G401.6 (cell line): ENCODE measurements around the gene ZDHHC14.

ENCODE experiments used
- FAIRE-seq: peaks from 2 replicates; lab custom pipeline; 2012; peaks lifted over from hg19 to GRCh38; lab: Jason Lieb, UNC

The ZDHHC14 gene

DNA sequence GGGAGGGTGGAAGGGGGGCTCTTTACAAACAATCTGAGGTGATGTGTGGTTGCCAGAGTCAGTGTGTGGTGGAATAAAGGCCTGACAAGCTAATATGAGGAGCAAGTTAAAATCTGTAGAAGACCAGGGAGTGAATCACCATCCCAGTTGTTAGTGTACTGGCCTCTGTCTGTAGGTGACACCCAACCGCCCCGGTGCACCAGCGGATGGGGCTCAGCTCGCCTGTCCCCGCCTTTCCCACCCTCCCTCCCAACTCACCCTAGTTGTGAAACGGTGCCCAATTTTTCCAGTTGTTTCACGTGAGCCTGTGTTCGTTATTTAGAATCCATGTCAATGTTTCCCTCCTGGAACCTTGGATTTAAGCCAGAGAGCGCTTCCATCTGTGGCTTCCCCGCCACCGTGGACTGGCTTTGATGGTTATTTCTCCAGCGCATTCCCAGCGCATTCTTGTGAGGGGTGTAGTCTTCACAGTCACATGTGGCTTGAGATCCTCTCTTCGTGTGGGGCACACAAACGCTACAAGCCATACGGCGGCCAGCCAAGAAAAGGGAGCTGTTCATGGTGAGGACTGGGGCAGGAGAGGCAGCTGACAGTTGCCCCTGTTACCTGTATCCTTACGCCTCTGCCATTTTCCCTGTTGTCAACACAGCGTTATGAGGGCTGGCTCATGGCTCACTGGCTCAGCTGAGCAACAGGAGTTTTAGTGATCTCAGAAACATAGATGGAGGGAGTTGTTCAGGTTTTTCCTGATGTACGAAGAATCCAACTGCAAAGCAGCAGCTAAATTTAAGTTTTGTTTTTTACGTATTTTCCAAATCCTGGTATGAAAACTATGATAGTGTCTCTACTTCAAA, 137.6 kb downstream of the ZDHHC14 start:
- FAIRE-seq: no peak

DNA sequence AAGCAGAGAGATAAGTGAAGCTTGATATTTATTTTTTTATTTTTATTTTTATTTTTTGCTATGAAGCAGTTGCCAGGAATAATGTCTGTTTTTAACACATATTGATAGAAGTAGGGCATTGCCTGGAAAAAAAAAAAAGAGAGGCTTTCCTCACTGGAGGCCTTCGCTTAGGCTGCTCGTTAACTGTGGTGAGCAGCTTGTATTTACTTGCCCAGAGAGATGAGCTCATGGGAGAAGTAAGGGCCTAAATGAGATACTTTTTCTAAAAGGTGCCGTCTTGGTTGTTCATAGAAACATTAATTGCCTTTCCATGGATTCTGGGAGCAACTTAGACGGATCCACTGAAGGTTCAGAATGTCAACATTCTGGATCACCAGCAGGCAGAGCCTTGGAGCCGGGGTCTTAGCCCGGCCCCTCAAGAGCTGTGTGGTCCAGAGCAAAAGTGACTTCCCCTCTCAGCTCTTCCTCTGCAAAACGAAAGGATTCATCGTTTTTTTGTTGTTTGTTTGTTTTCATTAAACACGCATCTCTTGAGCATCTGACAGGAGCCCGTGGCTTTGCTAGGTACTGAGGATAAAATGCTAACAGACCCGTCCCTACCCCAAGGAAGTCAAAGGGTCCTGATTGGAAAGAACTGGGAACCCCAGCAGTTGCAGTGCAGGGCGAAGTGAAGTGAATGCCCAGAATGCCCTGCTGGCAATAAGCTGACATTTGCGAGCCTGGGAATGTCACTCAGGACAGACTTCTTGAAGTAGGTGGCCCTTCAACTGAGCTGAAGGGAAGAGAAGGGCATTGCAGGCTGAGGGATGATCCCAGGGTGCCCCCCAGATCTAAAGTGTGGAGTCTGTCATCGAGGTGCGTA, 138.5 kb downstream of the ZDHHC14 start:
- FAIRE-seq: no peak

DNA sequence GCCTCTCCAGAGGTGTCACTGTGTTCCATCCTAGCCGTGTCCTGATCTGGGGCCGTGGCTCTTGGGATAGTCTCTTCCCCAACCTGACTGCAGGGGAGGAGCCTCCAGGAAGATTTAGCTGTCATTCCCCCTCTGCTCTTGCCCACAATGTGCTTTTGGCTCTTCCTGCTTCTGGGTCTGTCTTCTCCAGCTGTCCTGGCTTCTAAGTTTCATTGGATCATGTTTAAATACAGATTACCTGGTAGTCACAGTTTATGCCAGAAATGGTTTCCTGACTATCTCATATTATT, 139.1 kb downstream of the ZDHHC14 start:
- FAIRE-seq: no peak

DNA sequence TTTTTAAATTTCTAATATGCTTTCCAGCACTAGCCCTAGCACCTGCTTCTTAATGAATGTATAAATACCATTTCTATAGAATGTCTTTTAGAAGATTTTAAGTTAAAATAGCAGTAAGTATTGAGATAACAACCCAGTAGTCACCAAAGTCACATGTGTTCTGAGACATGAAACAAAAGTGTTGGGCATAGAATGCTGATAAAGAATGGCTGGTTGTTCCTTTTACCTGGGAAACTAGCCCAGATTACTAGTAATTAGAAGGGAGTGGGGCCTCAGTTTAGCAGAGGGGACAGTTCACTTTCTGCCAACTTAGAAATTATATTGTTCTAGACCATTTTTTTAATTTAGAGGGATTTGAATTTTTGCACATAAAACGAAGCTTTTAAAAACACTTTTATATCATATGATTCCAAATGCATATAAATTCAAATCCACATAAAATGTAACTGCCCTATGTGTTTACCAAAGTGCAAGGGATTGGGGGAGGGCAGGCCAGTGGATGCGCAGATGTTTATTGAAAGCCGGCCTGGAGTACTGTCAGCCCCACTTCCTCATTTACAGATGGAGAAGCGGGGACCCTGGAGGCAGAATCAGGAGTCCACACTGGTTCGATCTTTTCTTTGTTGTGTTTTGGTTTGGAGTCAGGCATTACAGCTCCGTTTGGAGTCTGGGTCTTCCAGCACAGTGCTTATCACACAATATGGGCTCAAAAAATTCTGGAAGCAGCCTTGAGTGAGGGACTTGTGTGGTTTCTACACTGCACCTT, 139.8 kb downstream of the ZDHHC14 start:
- no peak for FAIRE-seq

DNA sequence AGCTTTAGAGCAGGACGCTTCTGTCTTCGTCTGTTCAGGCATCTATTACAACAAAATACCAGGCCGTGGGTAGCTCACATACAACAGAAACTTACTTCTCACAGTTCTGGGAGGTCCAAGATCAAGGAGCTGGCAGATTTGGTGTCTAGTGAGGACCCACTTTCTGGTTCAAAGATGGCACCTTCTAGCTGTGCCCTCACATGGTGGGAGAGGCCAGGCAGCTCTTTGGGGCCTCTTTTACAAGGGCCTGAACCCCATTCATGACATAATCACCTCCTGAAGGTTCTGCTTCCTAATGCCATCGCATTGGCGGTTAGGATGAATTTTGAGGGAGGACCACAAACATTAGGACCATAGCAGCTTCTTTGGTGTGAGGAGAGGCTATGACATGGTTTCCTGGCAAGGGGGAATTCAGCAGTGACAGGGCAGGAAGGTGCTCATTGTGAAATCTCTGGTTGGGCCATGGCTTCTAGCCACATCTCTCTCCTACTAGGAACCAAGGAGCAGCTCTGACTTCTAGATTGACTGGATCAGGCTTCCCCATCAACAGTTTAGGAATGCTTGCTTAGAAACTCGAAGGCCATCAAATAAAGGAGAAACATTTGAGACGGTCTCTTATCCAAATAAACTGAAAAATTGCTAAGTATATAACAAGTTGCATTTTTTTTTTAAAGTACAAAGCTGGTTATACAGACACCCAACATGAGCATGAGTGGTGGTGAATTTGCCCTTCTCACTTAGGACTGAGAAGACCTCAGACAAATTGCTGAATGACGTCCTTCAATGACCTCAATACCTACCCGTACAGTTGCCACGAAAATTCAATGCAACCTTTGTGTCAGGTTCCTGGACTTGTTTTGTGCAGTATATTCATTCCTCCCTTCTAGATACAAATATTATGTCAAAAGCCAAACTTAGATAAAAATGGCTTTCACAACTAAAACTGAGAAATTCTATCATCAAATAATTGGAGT, 140.7 kb downstream of the ZDHHC14 start:
- no peak for FAIRE-seq

DNA sequence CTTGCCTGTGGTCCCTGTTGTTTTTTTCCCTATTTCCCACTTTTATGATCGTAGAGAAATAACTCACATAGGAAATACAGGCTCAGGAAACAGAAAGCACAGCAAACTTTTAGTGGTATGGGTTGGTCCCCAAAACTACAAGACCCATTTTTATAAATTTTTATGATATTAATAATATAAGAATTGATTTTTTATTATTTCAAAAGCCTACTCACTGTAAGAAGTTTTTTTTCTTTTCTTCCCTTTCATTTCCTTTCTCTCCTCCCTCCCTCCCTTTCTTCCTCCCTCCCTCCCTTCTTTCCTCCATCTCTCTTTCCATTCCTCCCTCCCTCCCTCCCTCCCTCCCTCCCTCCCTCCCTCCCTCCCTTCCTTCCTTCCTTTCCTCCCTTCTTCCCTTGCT, 141.5 kb downstream of the ZDHHC14 start:
- FAIRE-seq: no peak

DNA sequence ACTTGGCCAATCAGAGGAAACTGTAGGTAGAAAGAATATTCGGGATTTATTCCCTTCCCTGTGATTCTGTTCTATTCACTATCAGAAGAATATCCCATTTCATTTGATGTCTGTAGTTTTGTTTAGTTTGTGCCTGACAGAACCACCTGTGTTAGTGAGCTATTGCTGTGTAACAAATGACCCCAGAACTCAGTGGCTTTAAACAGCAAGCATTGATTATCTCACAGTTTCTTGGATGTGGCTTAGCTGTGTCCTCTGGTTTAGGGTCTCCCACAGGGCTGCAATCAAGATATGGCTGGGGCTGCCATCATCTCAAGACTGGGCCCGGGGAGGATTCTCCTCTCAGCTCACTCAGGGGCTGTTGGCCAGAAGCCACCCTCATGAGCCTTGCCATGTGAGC, 143.7 kb downstream of the ZDHHC14 start:
- no peak for FAIRE-seq

DNA sequence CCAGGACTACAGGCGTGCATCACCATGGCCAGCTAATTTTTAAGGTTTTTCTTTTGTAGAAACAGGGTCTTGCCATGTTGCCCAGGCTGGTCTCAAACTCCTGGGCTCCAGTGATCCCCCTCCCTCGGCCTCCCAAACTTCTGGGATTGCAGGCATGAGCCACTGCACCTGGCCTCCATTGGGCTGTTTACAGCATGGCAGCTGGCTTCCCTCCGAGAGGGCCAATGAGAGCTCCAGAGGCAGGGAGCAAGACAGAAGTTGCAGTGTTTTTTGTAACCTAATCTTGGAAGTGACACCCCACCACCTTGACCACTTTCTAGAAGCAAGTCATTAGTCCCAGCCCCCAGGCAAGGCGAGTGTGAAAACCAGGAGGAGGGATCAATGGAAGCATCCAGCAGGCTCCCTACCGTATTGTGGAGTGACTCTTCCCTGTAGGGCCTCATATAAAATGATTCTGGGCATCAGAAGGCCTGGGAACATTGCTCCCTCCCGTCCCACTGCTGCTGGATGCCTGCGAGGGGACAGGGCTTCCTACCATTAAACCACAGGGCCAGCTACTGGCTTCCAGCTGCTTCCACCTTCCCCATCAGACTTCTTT, 144.4 kb downstream of the ZDHHC14 start:
- FAIRE-seq: no peak

DNA sequence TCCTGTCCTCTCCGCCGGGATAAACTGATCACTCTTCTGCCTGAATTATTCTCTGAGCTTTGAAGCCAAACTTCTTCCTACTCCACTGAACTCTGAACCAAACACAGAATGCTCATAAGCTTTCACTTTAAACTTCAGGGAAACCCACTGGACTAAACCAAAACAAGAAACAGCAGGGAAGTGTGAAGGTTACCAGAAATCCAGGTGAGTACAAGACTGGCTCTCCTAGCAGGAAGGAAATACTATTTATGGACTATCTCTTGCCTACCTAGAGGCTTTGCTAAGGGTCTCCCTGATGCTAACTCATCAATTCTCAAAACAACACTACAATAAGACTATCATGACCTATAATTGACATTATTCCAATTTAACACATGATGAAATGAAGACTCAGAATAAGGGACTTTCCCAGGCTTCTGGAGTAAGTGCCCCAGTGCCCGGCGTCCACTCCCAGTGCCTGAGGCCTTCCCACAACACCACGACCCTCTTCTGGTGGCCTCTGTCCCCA, 145.0 kb downstream of the ZDHHC14 start:
- no peak for FAIRE-seq

DNA sequence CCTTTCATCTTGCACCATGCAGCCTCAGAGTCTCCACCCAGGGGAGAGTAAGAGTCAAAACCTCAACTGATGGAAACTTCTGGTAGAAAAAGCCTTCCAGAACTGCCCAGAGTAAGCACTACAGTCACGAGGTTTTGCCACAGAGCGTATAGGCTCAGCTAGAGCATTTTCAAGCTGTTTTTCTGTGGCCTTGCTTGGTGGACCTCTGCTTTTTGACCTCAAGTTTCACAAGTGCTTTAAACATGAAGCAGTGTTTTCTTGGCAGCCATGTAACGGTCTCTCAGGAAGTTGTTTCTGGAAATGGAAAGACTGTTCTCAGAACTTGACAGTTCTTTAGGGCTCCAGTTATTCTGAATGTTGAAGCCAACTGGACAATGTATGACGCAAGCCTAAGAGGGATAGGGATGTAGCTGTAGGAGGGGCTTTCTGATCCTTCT, 146.5 kb downstream of the ZDHHC14 start:
- FAIRE-seq: no peak

DNA sequence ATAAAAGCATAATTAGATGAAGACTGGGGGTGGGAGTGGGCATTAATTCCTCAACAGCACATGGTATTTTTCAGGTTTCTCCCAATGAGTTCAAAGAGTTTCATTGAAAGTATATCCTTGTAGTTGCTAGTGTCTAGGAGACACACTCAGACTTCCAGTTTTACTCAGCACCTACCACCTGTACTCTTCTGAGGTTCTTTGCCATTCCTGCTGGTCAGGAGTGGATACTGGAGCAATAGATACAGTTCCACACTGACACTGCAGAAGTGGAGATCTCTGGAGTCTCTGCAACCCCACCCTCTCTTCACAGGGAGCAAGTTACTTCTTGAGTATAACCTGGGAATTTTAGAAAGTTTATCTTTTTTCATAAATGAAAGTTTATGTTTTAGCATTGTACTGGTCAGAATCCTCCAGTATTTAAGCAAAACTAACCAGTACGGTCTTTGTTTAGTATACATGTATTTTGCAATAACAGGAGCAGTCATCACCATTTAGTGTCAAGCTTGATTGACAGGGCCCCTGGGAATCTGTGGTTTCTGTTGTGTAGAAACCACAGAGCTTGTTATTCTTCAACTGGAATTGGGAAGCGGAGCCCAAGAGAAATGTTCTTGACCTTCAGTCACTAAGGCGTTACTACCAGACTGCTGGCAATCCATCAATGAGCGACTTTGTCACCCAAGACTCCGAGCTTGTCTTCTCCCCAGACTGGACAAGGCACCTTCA, 148.1 kb downstream of the ZDHHC14 start:
- no peak for FAIRE-seq

DNA sequence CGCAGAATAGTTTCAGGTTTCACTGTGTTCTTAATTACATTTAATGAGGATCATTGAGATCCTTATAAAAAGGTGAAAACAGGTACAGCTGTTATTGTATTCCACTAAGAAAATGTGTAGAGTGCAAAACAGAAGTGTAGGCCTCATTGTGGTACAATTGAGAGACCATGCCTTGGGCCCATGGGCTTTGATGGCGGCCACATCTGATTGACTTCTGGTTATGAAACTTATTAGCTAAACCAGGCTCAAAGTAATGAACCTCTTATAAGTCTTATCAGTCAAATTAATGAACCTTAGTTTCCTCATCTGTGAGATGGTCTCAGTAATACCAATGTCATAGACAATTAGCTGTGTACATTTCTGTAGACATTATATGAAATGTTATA, 148.7 kb downstream of the ZDHHC14 start:
- FAIRE-seq: no peak

DNA sequence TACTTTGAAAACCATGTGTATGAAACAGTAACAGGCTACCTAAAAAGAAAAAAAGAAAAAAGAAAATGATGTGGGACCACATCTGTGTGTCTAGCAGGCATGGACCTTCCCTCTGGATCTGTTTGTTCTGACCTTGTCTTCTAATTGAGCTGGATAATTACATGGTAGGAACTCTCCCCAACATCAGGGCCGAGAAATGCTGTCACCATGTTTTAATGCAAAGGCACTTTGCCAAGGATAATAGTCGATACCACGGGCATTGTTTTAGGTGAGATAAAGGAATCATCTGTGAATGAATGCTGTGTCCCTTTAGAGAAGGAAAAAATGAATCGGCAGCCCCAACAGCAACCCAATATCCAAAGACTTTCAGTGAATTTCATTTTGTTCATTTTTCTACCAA, 149.1 kb downstream of the ZDHHC14 start:
- FAIRE-seq: no peak

DNA sequence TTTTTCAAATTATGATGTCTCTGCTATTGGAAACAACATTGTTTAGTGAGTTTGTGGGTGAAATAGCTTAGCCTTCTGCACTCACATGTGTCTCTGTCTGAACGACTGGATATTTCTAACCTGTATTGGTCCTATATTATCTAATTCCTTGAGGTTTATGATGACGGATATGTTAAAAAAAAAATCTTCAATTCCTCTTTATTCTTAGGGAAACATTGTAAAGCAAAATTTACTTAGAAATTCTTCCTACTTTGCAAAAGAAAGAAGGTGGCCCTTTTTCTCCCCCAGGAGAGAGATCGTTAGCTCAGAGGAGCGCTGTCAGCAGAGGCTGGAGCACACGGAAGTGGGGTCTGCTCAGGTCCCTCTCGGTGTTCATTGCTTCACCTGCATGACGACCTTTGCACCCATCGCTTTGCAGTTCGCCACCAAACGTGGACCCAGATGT, 149.8 kb downstream of the ZDHHC14 start:
- no peak for FAIRE-seq

DNA sequence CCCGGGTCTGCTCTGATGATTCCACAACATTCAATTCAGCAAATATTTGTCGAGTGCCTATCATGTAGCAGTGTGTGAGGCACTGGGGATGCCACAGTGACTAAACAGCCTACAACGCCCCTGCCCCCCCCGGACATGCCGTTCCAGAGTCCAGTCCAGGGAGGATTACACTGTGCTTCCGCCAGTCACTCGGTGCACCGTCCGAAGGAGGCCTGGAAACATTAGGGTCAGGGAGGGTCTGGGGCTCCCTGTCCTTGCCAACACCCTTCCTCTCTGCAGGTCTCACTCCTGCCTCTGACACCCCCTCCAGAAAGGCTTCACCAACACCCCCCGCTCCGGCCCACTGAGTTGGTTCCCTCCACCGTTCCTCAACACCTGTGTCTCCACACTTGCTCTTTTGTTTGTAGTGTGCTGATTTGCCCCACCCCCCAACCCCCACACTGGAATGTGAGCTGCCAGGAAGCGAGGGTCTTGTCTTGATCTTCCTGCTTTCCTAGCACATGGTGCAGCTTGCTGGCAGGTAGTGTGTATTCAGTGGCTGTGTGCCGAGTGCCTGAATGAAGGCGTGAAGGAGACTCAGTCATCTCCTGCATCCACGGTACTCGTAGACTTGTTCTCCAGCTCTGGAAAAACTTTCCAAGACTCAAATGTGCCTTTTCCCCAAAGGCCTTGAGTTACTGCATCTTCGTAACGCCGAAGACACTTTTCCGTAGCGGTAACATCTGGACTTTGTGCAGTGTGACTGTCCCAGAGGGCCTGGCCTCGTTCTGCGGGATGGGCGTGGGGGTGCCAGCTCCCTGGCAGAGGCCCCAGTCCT, 150.4 kb downstream of the ZDHHC14 start:
- FAIRE-seq: no peak

DNA sequence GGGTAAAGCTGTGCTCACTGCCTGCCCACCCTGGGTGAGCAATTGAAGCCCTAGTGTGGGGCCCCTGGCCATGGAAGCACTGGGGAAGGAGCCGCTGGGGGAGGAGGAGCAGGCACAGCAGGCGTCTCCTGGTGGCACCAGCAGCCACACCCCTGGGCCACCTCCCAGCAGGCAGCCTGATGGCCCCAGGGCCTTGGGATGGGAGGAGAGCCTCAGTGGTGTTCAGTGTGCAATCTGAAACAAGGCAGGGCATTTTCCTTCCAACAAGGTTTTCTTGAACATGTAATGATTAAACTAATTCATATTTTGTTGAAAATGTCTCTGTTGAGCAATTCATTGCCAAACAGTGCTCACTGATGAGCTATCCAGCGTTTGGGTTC, 151.0 kb downstream of the ZDHHC14 start:
- no peak for FAIRE-seq

DNA sequence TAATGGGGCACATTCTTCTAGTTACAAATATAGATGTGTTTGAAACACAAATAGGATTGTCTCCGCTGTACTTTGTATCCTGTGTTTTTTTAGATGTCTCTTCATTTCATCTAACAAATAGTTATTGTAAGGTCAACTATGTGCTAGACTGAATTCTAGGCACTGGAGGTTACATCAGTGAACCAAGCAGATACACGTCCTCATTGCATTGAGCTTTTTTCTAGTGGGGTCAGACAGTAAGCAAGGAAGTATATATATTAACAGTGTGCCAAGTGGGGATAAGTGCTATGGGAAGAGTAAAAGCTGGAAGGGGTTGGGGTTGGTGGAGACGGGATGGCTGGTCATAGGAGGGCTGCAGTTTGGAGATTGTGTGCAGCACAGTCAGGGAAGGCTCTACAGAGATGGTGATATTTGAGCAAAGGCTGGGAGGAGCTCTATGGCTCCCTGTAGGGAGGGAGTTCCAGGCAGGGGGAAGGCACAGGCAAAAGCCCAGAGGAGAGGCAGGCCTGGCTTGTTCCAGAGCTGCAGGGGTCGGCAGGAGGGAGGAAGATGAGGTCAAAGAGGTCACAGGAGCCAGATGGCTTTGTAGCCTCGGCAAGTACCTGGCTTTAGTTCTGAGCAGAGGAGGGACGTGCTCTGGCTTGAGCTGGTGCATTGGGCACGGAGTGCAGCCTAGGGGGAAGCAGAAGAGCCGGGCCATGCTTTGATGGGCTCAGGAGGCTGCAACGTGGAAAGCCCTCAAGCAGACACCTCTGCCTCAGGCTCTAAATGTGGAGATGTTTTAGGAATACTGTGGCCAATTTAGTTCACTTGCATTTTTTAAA, 152.3 kb downstream of the ZDHHC14 start:
- no peak for FAIRE-seq

DNA sequence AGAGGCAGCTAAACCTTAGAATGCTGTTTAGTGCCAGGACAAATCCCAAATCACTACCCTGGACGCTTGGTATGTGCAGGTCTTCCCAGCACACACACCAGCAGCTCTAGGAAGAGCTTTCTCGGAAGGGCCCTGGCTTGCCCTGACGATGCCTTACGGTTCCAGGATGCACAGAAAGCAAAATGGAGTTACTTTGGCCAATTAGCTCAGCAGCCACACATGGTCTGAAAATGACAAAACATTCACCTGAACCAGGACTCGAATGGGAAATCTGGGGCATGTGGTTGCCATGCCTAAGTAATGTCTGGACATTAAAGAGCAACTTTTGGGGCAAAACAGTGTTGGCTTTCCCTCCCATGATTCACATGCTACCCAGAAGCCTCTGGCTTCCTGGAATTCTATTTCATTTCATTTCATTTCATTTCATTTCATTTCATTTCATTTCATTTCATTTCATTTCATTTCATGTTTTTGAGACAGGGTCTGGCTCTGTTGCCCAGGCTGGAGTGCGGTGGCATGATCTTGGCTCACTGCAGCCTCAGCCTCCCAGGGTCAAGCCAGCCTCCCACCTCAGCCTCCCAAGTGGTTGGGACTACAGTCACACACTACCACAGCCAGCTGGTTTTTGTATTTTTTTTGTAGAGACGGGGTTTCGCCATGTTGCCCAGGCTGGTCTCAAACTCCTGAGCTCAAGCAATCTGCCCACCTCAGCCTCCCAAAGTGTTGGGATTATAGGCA, 153.3 kb downstream of the ZDHHC14 start:
- no peak for FAIRE-seq
